Measurements from ENCODE around the gene KPNB1. TPM values are rescaled to one million over a fixed set of nuclear protein-coding genes. Genes with fewer than 3 reads are reported as not detected.

KPNB1 gene
- total and polyA plus RNA-seq, 2 of the 4 experiments (the other 2 are of a cell fraction): 206 to 1,082 TPM

DNA sequence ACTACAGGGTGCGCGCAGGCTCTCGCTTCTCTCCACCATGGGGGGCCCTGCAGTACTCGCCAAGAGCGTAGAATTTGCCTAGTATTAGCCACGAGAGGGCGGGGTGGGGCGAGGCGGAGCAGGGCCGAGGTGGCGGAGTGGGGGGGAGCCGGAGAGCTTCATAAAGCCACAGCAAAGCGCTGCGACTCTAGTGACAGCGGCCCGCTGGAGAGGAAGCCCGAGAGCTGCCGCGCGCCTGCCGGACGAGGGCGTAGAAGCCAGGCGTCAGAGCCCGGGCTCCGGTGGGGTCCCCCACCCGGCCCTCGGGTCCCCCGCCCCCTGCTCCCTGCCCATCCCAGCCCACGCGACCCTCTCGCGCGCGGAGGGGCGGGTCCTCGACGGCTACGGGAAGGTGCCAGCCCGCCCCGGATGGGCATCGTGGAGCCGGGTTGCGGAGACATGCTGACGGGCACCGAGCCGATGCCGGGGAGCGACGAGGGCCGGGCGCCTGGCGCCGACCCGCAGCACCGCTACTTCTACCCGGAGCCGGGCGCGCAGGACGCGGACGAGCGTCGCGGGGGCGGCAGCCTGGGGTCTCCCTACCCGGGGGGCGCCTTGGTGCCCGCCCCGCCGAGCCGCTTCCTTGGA, 83.4 kb downstream of the KPNB1 start, which contains the start of gene TBX21:
Gene TBX21, plus strand, starts transcription at position 190 of the 627 bp plus-strand sequence. Its CDS starts 219 bp downstream, at position 409.
- dilution Hi-C loops (cut with HindIII; ENCODE audit: low sequenced_read_pairs, unreplicated experiment) (no loop called here), intact Hi-C loops (cut with micrococcal nuclease) (no loop called here), in situ Hi-C loops (cut with MboI; ENCODE audit: low sequenced_read_pairs) (no loop called here)
- H3K14ac ChIP-seq (replicated peaks; ENCODE audit: low read depth, low read length): no peak within 1 kb of the TSS
- H3K9ac ChIP-seq (ENCODE audit: low read depth, low read length): no peak within 1 kb of the TSS
- H2AFZ ChIP-seq (replicated peaks; ENCODE audit: low read length, poor library complexity): peak within 1 kb of the TSS; percentile 59
- no peak within 1 kb of the TSS for H3K4ac ChIP-seq (ENCODE audit: low read depth, low read length)
- H4K20me1 ChIP-seq (ENCODE audit: insufficient read depth, low read length): peaks cover 12% of the 10 kb centered on the region
- H3K18ac ChIP-seq (ENCODE audit: low read depth, low read length): no peak within 1 kb of the TSS
- 2% methylated on average over 39 of the region's 73 CpGs; no CpG with 5 or more reads in 1 of the 2 experiments for WGBS, 2 experiments (ENCODE audit: extremely low coverage in 2 of 2, insufficient read length in 1 of 2)
- ATAC-seq (ENCODE audit: low read depth) (peak; percentile 68), DNase-seq (no peak)
- TF ChIP-seq FOS (IDR thresholded peaks at IDR 0.05; ENCODE audit: low read depth, low read length): no peak
- 0 out of 2 replicates have a peak, but pooled peaks have one; percentile 6 for TF ChIP-seq CTCF (conservative IDR thresholded peaks at IDR 0.05; ENCODE audit: low read depth, low read length)
- no peak within 1 kb of the TSS for H2BK15ac ChIP-seq (ENCODE audit: low read depth, low read length)
- no peak within 1 kb of the TSS for H2AK5ac ChIP-seq (ENCODE audit: low read depth, low read length)
- H2BK5ac ChIP-seq (ENCODE audit: low read depth, low read length, poor library complexity, severe bottlenecking): no peak within 1 kb of the TSS
- no peak within 1 kb of the TSS for H3K4me3 ChIP-seq (ENCODE audit: insufficient read depth, low read depth, low read length)
- H2BK120ac ChIP-seq (ENCODE audit: low read depth, low read length): no peak within 1 kb of the TSS
- H3K56ac ChIP-seq (ENCODE audit: extremely low read depth, insufficient read depth, low read length): no peak within 1 kb of the TSS
- H3K27ac ChIP-seq (ENCODE audit: insufficient read depth, low read length): no peak within 1 kb of the TSS
- H3K27me3 ChIP-seq (ENCODE audit: control insufficient read depth, insufficient read depth, low read length): peaks cover 86% of the 10 kb centered on the region
- no peak within 1 kb of the TSS for H4K8ac ChIP-seq (ENCODE audit: low read depth in 2 of 2, low read length in 2 of 2)
- H3K36me3 ChIP-seq (ENCODE audit: control insufficient read depth, insufficient read depth, low read length): no peaks in the 10 kb centered on the region
- no peaks in the 10 kb centered on the region for H3K79me1 ChIP-seq (ENCODE audit: low read depth in 1 of 2, low read length in 2 of 2)
- H3K9me1 ChIP-seq (ENCODE audit: insufficient read depth, low read length): no peaks in the 10 kb centered on the region
- H2AK9ac ChIP-seq (replicated peaks; ENCODE audit: low read depth, low read length, poor library complexity): no peak within 1 kb of the TSS
- no peaks in the 10 kb centered on the region for H3K4me1 ChIP-seq (ENCODE audit: control insufficient read depth, insufficient read depth, low read length)
- no peak within 1 kb of the TSS for H4K91ac ChIP-seq (ENCODE audit: insufficient read depth, low read depth, low read length)
- H2BK20ac ChIP-seq (ENCODE audit: low read depth, low read length): no peak within 1 kb of the TSS
- BruUV-seq (replicated peaks): no TSS peak
- ChIA-PET POLR2A (ENCODE audit: unreplicated experiment) (no interaction called here), CTCF (interaction anchor here (0.9 to 1.1 kb wide), 2 partner anchors 9 to 57 kb away, joined by 4 to 5 read pairs; no protein-coding TSS in a partner anchor)
- peaks cover 2% of the 10 kb centered on the region; the same call in 1 of the 2 replicates for H3K9me3 ChIP-seq (ENCODE audit: control insufficient read depth, insufficient read depth, low read length)
- H3K23ac ChIP-seq (ENCODE audit: low read depth, low read length): peak within 1 kb of the TSS; percentile 82; the same call in 1 of the 2 replicates
- no peak within 1 kb of the TSS for H4K5ac ChIP-seq (ENCODE audit: low read depth, low read length)
- H3K4me2 ChIP-seq (ENCODE audit: low read depth, low read length): peak within 1 kb of the TSS; percentile 55; the same call in 1 of the 2 replicates

All from IMR-90 (cell line).